Dendritic cell treated with granulocyte-macrophage colony-stimulating factor and Interleukin-4, amounts not matched to agents 40 ng/mL and 50 ng/mL, for 4 days (primary cell): ENCODE results near the gene PIK3R3.
A peak's percentile ranks its signal among the peaks of the same experiment; 100 is the strongest.

Experiments used
- H3K27ac Mint-ChIP-seq: one replicate; pipeline ENCODE4 v1.8.0; 2022; ENCODE audit warnings: mild to moderate bottlenecking, mixed read lengths
- H3K27me3 Mint-ChIP-seq: one replicate; pipeline ENCODE4 v1.8.0; 2022; ENCODE audit warnings: mild to moderate bottlenecking, mixed read lengths
- H3K36me3 Mint-ChIP-seq: one replicate; pipeline ENCODE4 v1.8.0; 2022; ENCODE audit warnings: low read depth, mixed read lengths
- H3K4me1 Mint-ChIP-seq: one replicate; pipeline ENCODE4 v1.8.0; 2022; ENCODE audit warnings: low read depth, mixed read lengths
- H3K4me3 Mint-ChIP-seq: one replicate; pipeline ENCODE4 v1.8.0; 2022; ENCODE audit warnings: mild to moderate bottlenecking, moderate library complexity, mixed read lengths
- H3K9me3 Mint-ChIP-seq: one replicate; pipeline ENCODE4 v1.8.0; 2022; ENCODE audit warnings: mixed read lengths
- intact Hi-C: fragments of 100-400 bp; cut with micrococcal nuclease; formaldehyde crosslinking; loops from one replicate; pipeline ENCODE4 v1.15.0; 2022

The PIK3R3 gene

GRCh38 chr1:46168477-46168876, 36.0 kb upstream of the PIK3R3 start:
- intact Hi-C loops = no loop called here
- H3K4me1 Mint-ChIP-seq = peaks cover 17% of the 10 kb centered on the region
- peaks cover 67% of the 10 kb centered on the region for H3K27me3 Mint-ChIP-seq
- H3K9me3 Mint-ChIP-seq = no peaks in the 10 kb centered on the region
- H3K36me3 Mint-ChIP-seq = no peaks in the 10 kb centered on the region
- no peak overlapping the region for H3K27ac Mint-ChIP-seq
- no peak overlapping the region for H3K4me3 Mint-ChIP-seq

- peaks cover 17% of the 10 kb centered on the region for H3K4me1 Mint-ChIP-seq
- H3K36me3 Mint-ChIP-seq = no peaks in the 10 kb centered on the region
- H3K9me3 Mint-ChIP-seq = no peaks in the 10 kb centered on the region
- intact Hi-C loops = no loop called here
- H3K27me3 Mint-ChIP-seq = peaks cover 64% of the 10 kb centered on the region
- no peak overlapping the region for H3K27ac Mint-ChIP-seq
- peak overlapping the region; percentile 67 for H3K4me3 Mint-ChIP-seq
Observed at GRCh38 chr1:46166521-46167462, 34.4 kb upstream of the PIK3R3 start.

- Mint-ChIP-seq H3K27ac (no peak overlapping the region), H3K27me3 (peaks cover 16% of the 10 kb centered on the region), H3K9me3 (no peaks in the 10 kb centered on the region), H3K4me1 (no peaks in the 10 kb centered on the region), H3K36me3 (no peaks in the 10 kb centered on the region), H3K4me3 (no peak overlapping the region)
- intact Hi-C loops = no loop called here
Observed at GRCh38 chr1:46160212-46160611, 27.8 kb upstream of the PIK3R3 start.

GRCh38 chr1:46159516-46159915, 27.1 kb upstream of the PIK3R3 start:
- Mint-ChIP-seq H3K27me3 (peaks cover 9% of the 10 kb centered on the region), H3K4me3 (no peak overlapping the region), H3K36me3 (no peaks in the 10 kb centered on the region), H3K9me3 (no peaks in the 10 kb centered on the region), H3K27ac (no peak overlapping the region), H3K4me1 (no peaks in the 10 kb centered on the region)
- intact Hi-C loops = no loop called here

- H3K4me3 Mint-ChIP-seq = no peak overlapping the region
- no peak overlapping the region for H3K27ac Mint-ChIP-seq
- H3K27me3 Mint-ChIP-seq = peaks cover 4% of the 10 kb centered on the region
- no peaks in the 10 kb centered on the region for H3K9me3 Mint-ChIP-seq
- intact Hi-C loops = no loop called here
- H3K4me1 Mint-ChIP-seq = no peaks in the 10 kb centered on the region
- H3K36me3 Mint-ChIP-seq = no peaks in the 10 kb centered on the region
Observed at GRCh38 chr1:46158312-46159281, 26.2 kb upstream of the PIK3R3 start.

GRCh38 chr1:46157916-46158311, 25.5 kb upstream of the PIK3R3 start:
- H3K4me1 Mint-ChIP-seq = no peaks in the 10 kb centered on the region
- intact Hi-C loops = no loop called here
- no peak overlapping the region for H3K4me3 Mint-ChIP-seq
- H3K27ac Mint-ChIP-seq = no peak overlapping the region
- no peaks in the 10 kb centered on the region for H3K9me3 Mint-ChIP-seq
- H3K36me3 Mint-ChIP-seq = no peaks in the 10 kb centered on the region
- H3K27me3 Mint-ChIP-seq = peaks cover 4% of the 10 kb centered on the region

- Mint-ChIP-seq H3K4me3 (no peak overlapping the region), H3K36me3 (no peaks in the 10 kb centered on the region), H3K9me3 (no peaks in the 10 kb centered on the region), H3K27me3 (no peaks in the 10 kb centered on the region), H3K27ac (no peak overlapping the region), H3K4me1 (peaks cover 8% of the 10 kb centered on the region)
- intact Hi-C loops = no loop called here
Observed at GRCh38 chr1:46153732-46154131, 21.3 kb upstream of the PIK3R3 start.

GRCh38 chr1:46153228-46153627, 20.8 kb upstream of the PIK3R3 start:
- Mint-ChIP-seq H3K27me3 (peaks cover 2% of the 10 kb centered on the region), H3K4me1 (peaks cover 8% of the 10 kb centered on the region), H3K27ac (no peak overlapping the region), H3K9me3 (no peaks in the 10 kb centered on the region), H3K36me3 (no peaks in the 10 kb centered on the region), H3K4me3 (no peak overlapping the region)
- intact Hi-C loops = no loop called here

GRCh38 chr1:46152016-46152415, 19.6 kb upstream of the PIK3R3 start:
- Mint-ChIP-seq H3K4me3 (no peak overlapping the region), H3K4me1 (peaks cover 8% of the 10 kb centered on the region), H3K9me3 (no peaks in the 10 kb centered on the region), H3K27me3 (peaks cover 6% of the 10 kb centered on the region), H3K36me3 (no peaks in the 10 kb centered on the region), H3K27ac (no peak overlapping the region)
- intact Hi-C loops = no loop called here

- intact Hi-C loops = no loop called here
- Mint-ChIP-seq H3K4me3 (no peak overlapping the region), H3K27ac (no peak overlapping the region), H3K36me3 (no peaks in the 10 kb centered on the region), H3K4me1 (peaks cover 8% of the 10 kb centered on the region), H3K27me3 (peaks cover 6% of the 10 kb centered on the region), H3K9me3 (no peaks in the 10 kb centered on the region)
Observed at GRCh38 chr1:46150085-46150484, 17.7 kb upstream of the PIK3R3 start.

- Mint-ChIP-seq H3K36me3 (no peaks in the 10 kb centered on the region), H3K27me3 (peaks cover 6% of the 10 kb centered on the region), H3K9me3 (no peaks in the 10 kb centered on the region), H3K27ac (no peak overlapping the region), H3K4me3 (no peak overlapping the region), H3K4me1 (peaks cover 8% of the 10 kb centered on the region)
- intact Hi-C loops = no loop called here
Observed at GRCh38 chr1:46148318-46148717, 15.9 kb upstream of the PIK3R3 start.

GRCh38 chr1:46137916-46138315, 5.5 kb upstream of the PIK3R3 start:
- no peak overlapping the region for H3K4me3 Mint-ChIP-seq

GRCh38 chr1:46136711-46137110, 4.3 kb upstream of the PIK3R3 start:
- Mint-ChIP-seq H3K27ac (no peak overlapping the region), H3K4me3 (no peak overlapping the region), H3K27me3 (peaks cover 46% of the 10 kb centered on the region), H3K9me3 (no peaks in the 10 kb centered on the region), H3K4me1 (peaks cover 15% of the 10 kb centered on the region), H3K36me3 (peaks cover 15% of the 10 kb centered on the region)
- intact Hi-C loops = no loop called here

More at GRCh38 chr1:46137916-46138315, 5.5 kb upstream of the PIK3R3 start:
- H3K36me3 Mint-ChIP-seq = peaks cover 4% of the 10 kb centered on the region
- intact Hi-C loops = no loop called here
- H3K27ac Mint-ChIP-seq = no peak overlapping the region
- H3K27me3 Mint-ChIP-seq = peaks cover 41% of the 10 kb centered on the region
- no peaks in the 10 kb centered on the region for H3K9me3 Mint-ChIP-seq
- H3K4me1 Mint-ChIP-seq = peaks cover 9% of the 10 kb centered on the region
